Measurements from ENCODE around the gene GFER. TPM values are rescaled to one million over a fixed set of nuclear protein-coding genes. Genes with fewer than 3 reads are reported as not detected.

GFER gene
- total RNA-seq, 2 experiments from 2014 or later, result 33.5 to 33.9 TPM

GRCh38 chr16:1968146-1968953, 15.6 kb upstream of the GFER start:
- Mint-ChIP-seq H3K9me3 (no peaks in the 10 kb centered on the region), H3K27me3 (no peaks in the 10 kb centered on the region), H3K36me3 (ENCODE audit: low read depth) (peaks cover 33% of the 10 kb centered on the region), H3K4me3 (no peak overlapping the region), H3K4me1 (ENCODE audit: low read depth) (peaks cover 23% of the 10 kb centered on the region), H3K27ac (no peak overlapping the region)
- ATAC-seq (no peak), DNase-seq (no peak)
- POLR2A ChIA-PET, result interaction anchor here (7.6 to 14.3 kb wide), 2 partner anchors 16 to 185 kb away, joined by 80 to 505 read pairs; partner anchors contain the start of genes GFER, NOXO1, SYNGR3 and TBL3
- CTCF ChIA-PET, result interaction anchor here (0.6 kb wide), 1 partner anchor 36 kb away, joined by 3 read pairs; no protein-coding TSS in a partner anchor
- intact Hi-C loops (cut with micrococcal nuclease), result no loop called here
- TF ChIP-seq CTCF (IDR thresholded peaks at IDR 0.05), result no peak

GRCh38 chr16:1971796-1972489, 12.1 kb upstream of the GFER start, which contains the start of gene TBL3:
Gene TBL3, plus strand, starts transcription at chr16:1972053. Its CDS starts 112 bp downstream, at chr16:1972165.
- H3K36me3 Mint-ChIP-seq (ENCODE audit: low read depth), result peaks cover 35% of the 10 kb centered on the region
- intact Hi-C loops (cut with micrococcal nuclease), result no loop called here

GRCh38 chr16:1972490-1972877, 11.5 kb upstream of the GFER start:
- Mint-ChIP-seq H3K9me3 (no peaks in the 10 kb centered on the region), H3K4me3 (peak overlapping the region; percentile 95), H3K4me1 (ENCODE audit: low read depth) (peaks cover 20% of the 10 kb centered on the region), H3K36me3 (ENCODE audit: low read depth) (peaks cover 34% of the 10 kb centered on the region), H3K27me3 (no peaks in the 10 kb centered on the region), H3K27ac (peak overlapping the region; percentile 94)
- ChIA-PET CTCF (interaction anchor here (1.0 to 1.3 kb wide), 4 partner anchors 10 to 168 kb away, joined by 3 to 6 read pairs (median 3); no protein-coding TSS in a partner anchor), POLR2A (interaction anchor here (0.7 to 29.2 kb wide), 6 partner anchors 7 to 182 kb away, joined by 3 to 505 read pairs (median 14); partner anchors contain the start of genes GFER, NDUFB10, NOXO1 and RNF151)
- peak; percentile 3 for ATAC-seq
- intact Hi-C loops (cut with micrococcal nuclease), result no loop called here
- TF ChIP-seq CTCF (IDR thresholded peaks at IDR 0.05), result no peak
- peak; percentile 33 for DNase-seq

More at GRCh38 chr16:1971796-1972489, 12.1 kb upstream of the GFER start, which contains the start of gene TBL3:
- ChIA-PET POLR2A (interaction anchor here (0.7 to 29.2 kb wide), 9 partner anchors 6 to 192 kb away, joined by 3 to 505 read pairs (median 4); partner anchors contain the start of genes GFER, NDUFB10, NOXO1 and RNF151), CTCF (interaction anchor here (1.0 to 1.4 kb wide), 5 partner anchors 11 to 169 kb away, joined by 3 to 6 read pairs (median 3); no protein-coding TSS in a partner anchor)
- peak within 1 kb of the TSS; percentile 95 for H3K4me3 Mint-ChIP-seq
- ATAC-seq, result peak; percentile 98
- H3K4me1 Mint-ChIP-seq (ENCODE audit: low read depth), result peaks cover 20% of the 10 kb centered on the region
- no peaks in the 10 kb centered on the region for H3K27me3 Mint-ChIP-seq
- H3K9me3 Mint-ChIP-seq, result no peaks in the 10 kb centered on the region
- H3K27ac Mint-ChIP-seq, result peak within 1 kb of the TSS; percentile 94
- TF ChIP-seq CTCF (IDR thresholded peaks at IDR 0.05), result no peak
- peak; percentile 97 for DNase-seq

GRCh38 chr16:1973461-1974156, 10.4 kb upstream of the GFER start:
- ChIA-PET POLR2A (interaction anchor here (1.3 to 29.2 kb wide), 4 partner anchors 8 to 17 kb away, joined by 3 to 505 read pairs (median 6); partner anchors contain the start of genes NDUFB10, RNF151, RPS2 and TBL3), CTCF (interaction anchor here (1.1 to 2.0 kb wide), 2 partner anchors 30 to 167 kb away, joined by 3 to 4 read pairs; no protein-coding TSS in a partner anchor)
- no peaks in the 10 kb centered on the region for H3K27me3 Mint-ChIP-seq
- H3K36me3 Mint-ChIP-seq (ENCODE audit: low read depth), result peaks cover 42% of the 10 kb centered on the region
- H3K4me1 Mint-ChIP-seq (ENCODE audit: low read depth), result peaks cover 20% of the 10 kb centered on the region
- H3K27ac Mint-ChIP-seq, result no peak overlapping the region
- DNase-seq (no peak), ATAC-seq (no peak)
- no peaks in the 10 kb centered on the region for H3K9me3 Mint-ChIP-seq
- no peak for TF ChIP-seq CTCF (IDR thresholded peaks at IDR 0.05)
- intact Hi-C loops (cut with micrococcal nuclease), result no loop called here
- H3K4me3 Mint-ChIP-seq, result peak overlapping the region; percentile 24
